Retinal pigment epithelial cell (primary cell): ENCODE data around the gene FAM241A.
"Not testable (repeated sequence)": the region's sequence is repeated elsewhere in the genome, so short reads cannot be mapped to it uniquely, and the experiment has no call there.

ENCODE experiments used
- DNase-seq: peaks from one replicate; pipeline ENCODE4 v3.0.0-alpha.2; 2010; ENCODE audit warnings: low read depth
- H3K4me3 ChIP-seq: 2 replicates; pipeline ENCODE4 v1.5.1; 2011; ENCODE audit warnings: mild to moderate bottlenecking, low read length, control low read depth, moderate library complexity
- CTCF ChIP-seq: conservative IDR thresholded peaks from 2 replicates; pipeline ENCODE4 v1.5.1; 2011; ENCODE audit warnings: low read depth, low read length, control low read depth, inconsistent platforms

FAM241A gene

GRCh38 chr4:112173593-112174558 lies 28.6 kb downstream of the FAM241A start:
- no peak overlapping the region for H3K4me3 ChIP-seq
- DNase-seq = no peak
- no peak for TF ChIP-seq CTCF

- no peak overlapping the region for H3K4me3 ChIP-seq
- TF ChIP-seq CTCF = no peak
- DNase-seq = no peak
Measured at GRCh38 chr4:112175840-112176239, 30.6 kb downstream of the FAM241A start.

GRCh38 chr4:112176596-112176995 lies 31.3 kb downstream of the FAM241A start:
- no peak overlapping the region for H3K4me3 ChIP-seq
- TF ChIP-seq CTCF = no peak
- DNase-seq = no peak

- not testable (repeated sequence) for DNase-seq, H3K4me3 ChIP-seq
Measured at GRCh38 chr4:112178741-112179140, 33.5 kb downstream of the FAM241A start.

- no peak overlapping the region for H3K4me3 ChIP-seq
- no peak for TF ChIP-seq CTCF
- no peak for DNase-seq
Measured at GRCh38 chr4:112181358-112182000, 36.2 kb downstream of the FAM241A start.

- no peak for DNase-seq
- TF ChIP-seq CTCF = no peak
- H3K4me3 ChIP-seq = no peak overlapping the region
Measured at GRCh38 chr4:112182604-112183003, 37.4 kb downstream of the FAM241A start.

- DNase-seq = no peak
- no peak overlapping the region for H3K4me3 ChIP-seq
- no peak for TF ChIP-seq CTCF
Measured at GRCh38 chr4:112183252-112183651, 38.0 kb downstream of the FAM241A start.
